Keratinocyte (primary cell): ENCODE data around the gene PTK7. TPM values are rescaled to one million over a fixed set of nuclear protein-coding genes. Genes with fewer than 3 reads are reported as not detected.

ENCODE experiments used
- DNase-seq: peaks from one replicate; pipeline ENCODE4 v3.0.0-alpha.2; 2011; ENCODE audit warnings: low read depth, missing footprints, low spot score
- FAIRE-seq: peaks from 2 replicates; lab custom pipeline; 2011; peaks lifted over from hg19 to GRCh38; lab: Jason Lieb, UNC
- H2AFZ ChIP-seq: 2 replicates; pipeline ENCODE4 v1.6.0; 2012; ENCODE audit warnings: low read length, control low read depth, inconsistent platforms; ENCODE audit not compliant: control insufficient read depth
- H3K27ac ChIP-seq: 2 replicates; pipeline ENCODE4 v1.5.1; 2011; ENCODE audit warnings: low read length; ENCODE audit not compliant: control insufficient read depth, insufficient read depth
- H3K27me3 ChIP-seq: 3 replicates; pipeline ENCODE4 v1.6.0; 2011; ENCODE audit warnings: low read length; ENCODE audit not compliant: control insufficient read depth, insufficient read depth; ENCODE audit errors: extremely low read depth
- H3K36me3 ChIP-seq, 2 experiments: 2 replicates in 1 of 2; 3 replicates in 1 of 2; pipeline ENCODE4 v1.5.1; 2011; ENCODE audit warnings: low read length in 2 of 2, mild to moderate bottlenecking in 1 of 2; ENCODE audit not compliant: control insufficient read depth in 2 of 2, insufficient read depth in 2 of 2; ENCODE audit errors: extremely low read depth in 1 of 2
- H3K4me1 ChIP-seq: 3 replicates; pipeline ENCODE4 v1.5.1; 2011; ENCODE audit warnings: low read length; ENCODE audit not compliant: control insufficient read depth, insufficient read depth; ENCODE audit errors: extremely low read depth
- H3K4me2 ChIP-seq: 3 replicates; pipeline ENCODE4 v1.6.0; 2011; ENCODE audit warnings: low read depth, low read length; ENCODE audit not compliant: control insufficient read depth, insufficient read depth; ENCODE audit errors: extremely low read depth
- H3K4me3 ChIP-seq, 3 experiments: fragments of 200-600 bp in 1 of 3; sonication (generic) in 1 of 3; 2 replicates in 2 of 3; 3 replicates in 1 of 3; pipeline ENCODE4 v1.5.1; 2011 to 2016; ENCODE audit warnings: low read length in 3 of 3, mild to moderate bottlenecking in 3 of 3, control low read depth in 2 of 3, inconsistent platforms in 1 of 3, low read depth in 1 of 3, mixed read lengths in 1 of 3, mixed run types in 1 of 3, moderate library complexity in 1 of 3; ENCODE audit not compliant: control insufficient read depth in 2 of 3, insufficient read depth in 2 of 3; ENCODE audit errors: extremely low read depth in 1 of 3
- H3K79me2 ChIP-seq: 2 replicates; pipeline ENCODE4 v1.6.0; 2012; ENCODE audit warnings: low read length; ENCODE audit not compliant: control insufficient read depth, insufficient read depth
- H3K9ac ChIP-seq: 3 replicates; pipeline ENCODE4 v1.6.0; 2011; ENCODE audit warnings: low read length; ENCODE audit not compliant: control insufficient read depth, insufficient read depth; ENCODE audit errors: extremely low read depth
- H3K9me1 ChIP-seq: 3 replicates; pipeline ENCODE4 v1.6.0; 2011; ENCODE audit warnings: low read length; ENCODE audit not compliant: control insufficient read depth, insufficient read depth; ENCODE audit errors: extremely low read depth
- H3K9me3 ChIP-seq: 2 replicates; pipeline ENCODE4 v1.5.1; 2012; ENCODE audit warnings: low read depth, low read length; ENCODE audit not compliant: control insufficient read depth
- H4K20me1 ChIP-seq: 3 replicates; pipeline ENCODE4 v1.6.0; 2011; ENCODE audit warnings: low read length; ENCODE audit not compliant: control insufficient read depth, insufficient read depth; ENCODE audit errors: extremely low read depth
- CTCF ChIP-seq, 3 experiments: IDR thresholded peaks in 1 of 3; conservative IDR thresholded peaks in 1 of 3; optimal IDR thresholded peaks in 1 of 3; 2 replicates in 2 of 3; 3 replicates in 1 of 3; pipeline versions ENCODE3 to v1.5.1; 2011; ENCODE audit warnings: low read length in 3 of 3, mild to moderate bottlenecking in 3 of 3, moderate library complexity in 2 of 3, control low read depth in 1 of 3, inconsistent platforms in 1 of 3; ENCODE audit not compliant: insufficient read depth in 2 of 3; ENCODE audit errors: extremely low read depth in 1 of 3
- EZH2 ChIP-seq: IDR thresholded peaks from one replicate; pipeline ENCODE4 v1.6.1; 2012; ENCODE audit warnings: inconsistent platforms, mild to moderate bottlenecking, low read length, moderate library complexity
- dilution Hi-C: fragments of 300-500 bp; cut with MboI; formaldehyde crosslinking; loops from one replicate; pipeline ENCODE4 v1.7.0; 2020; ENCODE audit warnings: low sequenced_read_pairs; ENCODE audit not compliant: extremely low pct_ligation_motif_present
- polyA minus RNA-seq, 3 experiments: library from RNA; depleted of rRNA, polyadenylated mRNA; stranded (reverse); fragments of >200 nt; gene quantifications; 1 replicate in 1 of 3; 2 replicates in 1 of 3; 3 replicates in 1 of 3; pipeline ENCODE4 v1.2.3, GENCODE V29; 2011
- polyA plus RNA-seq, 5 experiments: library from polyadenylated mRNA; depleted of rRNA in 3 of 5; stranded (reverse) in 3 of 5; stranded (forward) in 1 of 5; unstranded in 1 of 5; fragments of >200 nt; gene quantifications; 1 replicate in 1 of 5; 2 replicates in 3 of 5; 3 replicates in 1 of 5; pipeline versions ENCODE4 v1.2.1 to v1.2.3, GENCODE V29; 2011 to 2012; ENCODE audit warnings: missing spikeins in 2 of 5, low read depth in 1 of 5, low replicate concordance in 1 of 5

The PTK7 gene
- 58.8 to 88.8 TPM (median 81.0 TPM) in 3 replicates for polyA plus RNA-seq
- 20.5 TPM for polyA plus RNA-seq (2011; ENCODE audit: low read depth)
- 21.2 and 28.8 TPM in 2 replicates for polyA plus RNA-seq (2011; cell fraction: cytosol; rRNA removed)
- 174 and 213 TPM in 2 replicates for polyA plus RNA-seq (2011; cell fraction: nucleus; rRNA removed)
- 65.4 and 87.7 TPM in 2 replicates for polyA plus RNA-seq (2012; ENCODE audit: low replicate concordance)
- 137 to 183 TPM (median 148 TPM) in 3 replicates for polyA minus RNA-seq
- 114 TPM for polyA minus RNA-seq (2011; cell fraction: cytosol; rRNA and poly(A)+ RNA removed)
- 207 and 218 TPM in 2 replicates for polyA minus RNA-seq (2011; cell fraction: nucleus; rRNA and poly(A)+ RNA removed)

GRCh38 chr6:43075670-43076463 lies at the start of gene PTK7:
PTK7 (plus strand) TSS chr6:43076314; CDS start chr6:43076489, 175 bp downstream.
- TF ChIP-seq CTCF (optimal IDR thresholded peaks at IDR 0.05 in 1 of 3, IDR thresholded peaks at IDR 0.05 in 1 of 3, conservative IDR thresholded peaks at IDR 0.05 in 1 of 3; ENCODE audit: extremely low read depth in 1 of 3, insufficient read depth in 2 of 3, low read length in 3 of 3): no peak
- TF ChIP-seq EZH2: no peak
- DNase-seq (no peak), FAIRE-seq (no peak)
- peaks cover 45% of the 10 kb centered on the region for H3K79me2 ChIP-seq
- no peaks in the 10 kb centered on the region for H4K20me1 ChIP-seq
- peak within 1 kb of the TSS; percentile 75 to 92 (median 80) for H3K4me3 ChIP-seq
- H3K27me3 ChIP-seq: no peaks in the 10 kb centered on the region
- H3K27ac ChIP-seq: peak within 1 kb of the TSS; percentile 83
- no peaks in the 10 kb centered on the region for H3K9me3 ChIP-seq
- peaks cover 14% of the 10 kb centered on the region for H3K4me1 ChIP-seq
- peak within 1 kb of the TSS; percentile 91 for H3K9ac ChIP-seq
- H3K9me1 ChIP-seq: no peaks in the 10 kb centered on the region
- H2AFZ ChIP-seq: peak within 1 kb of the TSS; percentile 74
- dilution Hi-C loops: no loop called here
- H3K36me3 ChIP-seq: peaks cover 0 to 4% of the 10 kb centered on the region in 2 experiments
- H3K4me2 ChIP-seq: peak within 1 kb of the TSS; percentile 89

DNA sequence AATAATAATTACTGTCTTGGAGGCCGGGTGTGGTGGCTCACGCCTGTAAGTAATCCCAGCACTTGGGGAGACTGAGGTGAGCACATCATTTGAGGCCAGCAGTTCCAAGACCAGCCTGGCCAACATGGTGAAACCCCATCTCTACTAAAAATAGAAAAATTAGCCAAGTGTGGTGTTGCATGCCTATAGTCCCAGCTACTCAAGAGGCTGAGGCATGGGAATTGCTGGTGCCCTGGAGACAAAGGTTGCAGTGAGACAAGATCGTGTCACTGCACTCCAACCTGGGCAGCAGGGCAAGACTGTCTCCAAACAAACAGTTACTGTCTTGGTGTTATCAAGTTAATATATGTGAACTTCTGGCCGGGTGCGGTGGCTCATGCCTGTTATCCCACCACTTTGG lies 49.7 kb upstream of the PTK7 start:
- H3K27ac ChIP-seq: no peak overlapping the region

More for the DNA sequence above, 49.7 kb upstream of the PTK7 start:
- H2AFZ ChIP-seq: no peak overlapping the region
- no peaks in the 10 kb centered on the region for H3K9me3 ChIP-seq
- DNase-seq (no peak), FAIRE-seq (no peak)
- TF ChIP-seq EZH2 (no peak), CTCF (optimal IDR thresholded peaks at IDR 0.05 in 1 of 3, IDR thresholded peaks at IDR 0.05 in 1 of 3, conservative IDR thresholded peaks at IDR 0.05 in 1 of 3; ENCODE audit: extremely low read depth in 1 of 3, insufficient read depth in 2 of 3, low read length in 3 of 3) (no peak)
- no peaks in the 10 kb centered on the region for H4K20me1 ChIP-seq
- no peak overlapping the region for H3K4me2 ChIP-seq
- no peaks in the 10 kb centered on the region for H3K4me1 ChIP-seq
- H3K36me3 ChIP-seq: peaks cover 25 to 41% of the 10 kb centered on the region in 2 experiments
- H3K27me3 ChIP-seq: no peaks in the 10 kb centered on the region
- no peak overlapping the region for H3K4me3 ChIP-seq
- H3K9ac ChIP-seq: no peak overlapping the region
- H3K79me2 ChIP-seq: peaks cover 37% of the 10 kb centered on the region
- no peaks in the 10 kb centered on the region for H3K9me1 ChIP-seq
- dilution Hi-C loops: no loop called here
